ENCODE measurements around the gene VSIG2.
"Not testable (repeated sequence)": the region's sequence is repeated elsewhere in the genome, so short reads cannot be mapped to it uniquely, and the experiment has no call there.

Gene VSIG2, protein sequence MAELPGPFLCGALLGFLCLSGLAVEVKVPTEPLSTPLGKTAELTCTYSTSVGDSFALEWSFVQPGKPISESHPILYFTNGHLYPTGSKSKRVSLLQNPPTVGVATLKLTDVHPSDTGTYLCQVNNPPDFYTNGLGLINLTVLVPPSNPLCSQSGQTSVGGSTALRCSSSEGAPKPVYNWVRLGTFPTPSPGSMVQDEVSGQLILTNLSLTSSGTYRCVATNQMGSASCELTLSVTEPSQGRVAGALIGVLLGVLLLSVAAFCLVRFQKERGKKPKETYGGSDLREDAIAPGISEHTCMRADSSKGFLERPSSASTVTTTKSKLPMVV

DNA sequence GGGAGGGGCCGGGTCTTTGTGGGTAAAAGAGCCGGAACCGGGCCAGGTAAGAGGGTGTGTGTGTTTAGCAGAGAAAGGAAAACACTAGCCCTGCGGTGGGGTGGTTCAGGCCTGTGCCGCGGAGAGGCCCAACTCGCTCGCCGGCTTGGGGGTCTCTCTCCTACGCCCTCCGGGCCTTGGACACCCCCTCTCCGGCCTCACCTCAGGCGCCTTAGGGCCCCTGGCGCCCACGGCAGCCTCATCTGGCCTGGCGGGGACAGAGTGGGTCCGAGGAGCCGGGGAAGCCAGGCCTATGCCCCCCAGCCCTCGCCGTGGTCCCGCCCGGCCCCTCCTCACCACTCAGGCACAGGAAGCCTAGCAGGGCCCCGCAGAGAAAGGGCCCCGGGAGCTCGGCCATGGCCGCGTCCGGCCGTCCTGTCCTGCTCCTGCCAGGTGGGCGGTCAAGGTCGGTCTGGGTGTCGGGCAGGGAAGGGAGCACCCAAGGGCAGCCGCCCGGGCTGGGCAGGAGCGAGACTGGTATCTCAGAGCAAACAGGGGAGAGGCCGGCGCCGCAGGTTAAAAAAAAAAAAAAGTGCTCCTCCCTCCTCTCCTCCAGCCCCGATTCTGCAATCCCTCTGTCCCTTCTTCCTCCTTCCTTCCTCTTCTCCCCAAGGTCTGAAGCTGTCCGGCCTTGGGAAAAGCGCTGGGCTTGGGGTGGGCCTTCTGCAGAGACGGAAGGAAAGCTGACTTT lies at the start of gene VSIG2:
TSS of gene VSIG2 (minus strand) at position 515 of the 730 bp plus-strand sequence. CDS start at position 397, 118 bp downstream.
- no peak for DNase-seq

DNA sequence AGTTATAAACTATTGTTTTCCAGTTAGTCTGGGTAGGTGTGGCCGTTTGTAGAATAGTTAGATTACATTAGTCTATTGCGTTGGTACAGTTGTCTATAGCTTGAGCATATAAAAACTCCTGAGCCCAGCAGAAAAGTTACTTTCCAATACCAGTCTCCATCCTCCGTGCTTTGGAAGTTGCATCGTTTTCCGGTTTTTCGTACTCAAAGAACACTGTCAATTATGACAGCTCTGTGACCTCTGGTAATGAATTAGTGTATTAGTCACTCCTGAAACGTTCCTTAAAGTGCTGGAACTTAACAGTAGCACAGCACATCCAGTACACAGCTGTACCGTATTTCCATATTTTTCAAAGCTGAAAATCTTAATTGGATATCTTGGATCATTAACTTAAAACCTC lies 49.0 kb upstream of the VSIG2 start:
- DNase-seq = no peak

DNA sequence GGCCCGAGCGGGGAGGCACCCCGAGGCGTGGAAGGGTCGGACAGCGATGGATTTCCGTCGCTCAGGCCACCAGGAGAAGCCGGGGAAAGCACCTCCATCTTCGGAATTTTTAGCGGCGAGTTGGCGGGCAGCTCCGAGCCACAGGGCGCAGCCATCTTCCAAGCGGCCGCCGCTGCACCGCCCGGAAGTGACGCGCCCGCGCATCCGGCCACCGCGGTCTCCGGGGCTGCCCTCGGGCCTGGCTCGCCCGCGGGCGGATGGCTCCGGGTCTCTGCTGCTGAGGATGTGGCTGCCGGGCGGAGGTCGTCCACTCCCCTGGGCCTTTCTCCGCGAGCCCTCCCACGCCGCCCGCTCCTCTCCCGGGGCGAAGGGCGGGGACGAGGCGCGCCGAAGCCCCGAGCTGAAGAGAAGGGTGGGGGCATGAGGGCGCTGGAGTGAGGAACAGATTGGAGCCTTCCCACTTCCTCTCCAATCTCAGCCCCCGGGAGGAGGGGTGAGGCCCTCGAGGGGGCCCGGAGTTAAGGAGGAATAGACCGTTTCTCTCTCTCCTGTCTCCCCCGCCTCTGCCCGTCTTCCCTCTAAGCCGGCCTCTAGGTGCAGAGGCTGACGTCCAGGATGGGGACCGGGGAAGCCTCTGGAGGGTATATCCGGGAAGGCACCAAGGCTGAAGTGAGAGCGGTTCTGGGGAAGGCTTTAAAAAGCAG lies 48.3 kb upstream of the VSIG2 start, which contains the start of gene MSANTD2:
TSS of gene MSANTD2 (minus strand) at position 181 of the 704 bp plus-strand sequence. CDS start at position 155, 26 bp downstream.
- peak; percentile 83 for DNase-seq

DNA sequence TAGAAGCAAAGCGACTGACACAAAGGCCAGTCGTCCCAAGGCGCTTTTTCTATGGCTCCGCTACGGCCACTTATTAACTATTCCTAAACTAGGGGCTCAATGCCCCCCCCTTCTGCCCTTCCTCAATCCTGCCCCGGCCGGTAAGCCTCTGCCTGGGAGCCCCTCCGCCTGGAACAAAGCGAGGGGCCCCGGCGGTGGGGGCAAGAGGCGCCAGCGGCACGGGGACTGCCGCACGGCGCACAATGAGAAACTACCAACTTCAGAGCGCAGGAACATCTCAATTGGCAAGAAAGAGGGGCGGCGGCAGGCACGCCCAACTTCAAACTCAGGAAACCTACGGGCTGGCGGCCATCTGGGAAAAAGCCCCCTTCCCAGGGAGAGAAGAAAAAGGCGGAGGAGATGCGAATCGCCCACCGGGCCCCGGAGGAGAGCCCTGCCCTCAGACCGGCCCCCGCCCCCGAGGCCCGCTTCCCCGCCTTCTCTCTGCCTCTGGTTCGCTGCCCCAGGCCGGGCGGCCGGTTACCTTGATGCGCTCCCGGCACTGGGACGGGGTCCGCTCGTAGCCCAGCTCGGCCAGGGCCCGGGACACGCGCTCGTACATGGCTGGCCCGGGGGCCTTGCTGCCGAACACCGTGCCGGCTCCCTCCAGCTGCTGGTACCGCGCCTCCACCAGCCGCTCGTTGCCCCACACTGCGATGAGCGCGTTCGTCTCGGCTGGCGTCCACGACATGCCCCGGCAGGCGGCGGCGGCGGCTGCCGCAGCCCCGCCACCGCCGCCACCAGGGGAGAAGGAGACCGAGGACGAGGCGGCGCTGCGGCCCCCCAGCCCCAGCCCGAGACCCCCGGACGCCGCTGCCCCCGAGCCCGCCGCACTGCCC lies 47.5 kb upstream of the VSIG2 start:
- peak; percentile 36 for DNase-seq

DNA sequence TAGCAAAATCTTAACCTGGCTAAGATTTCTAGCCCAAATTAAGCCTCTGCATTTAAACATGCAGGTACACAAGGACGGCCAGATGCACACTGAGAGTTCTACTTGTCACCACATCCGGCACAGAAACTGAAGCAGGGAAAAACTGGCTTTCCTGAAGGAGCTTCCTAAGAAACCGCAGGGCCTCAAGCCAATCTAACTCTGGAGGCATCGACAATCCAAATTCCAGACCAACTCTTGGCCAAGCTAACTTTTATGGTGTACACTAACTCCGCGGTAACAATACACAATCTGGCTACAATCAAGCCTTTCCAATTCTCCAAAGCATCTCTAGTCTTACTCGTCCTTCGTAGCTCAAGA lies 46.9 kb upstream of the VSIG2 start:
- peak; percentile 13 for DNase-seq

DNA sequence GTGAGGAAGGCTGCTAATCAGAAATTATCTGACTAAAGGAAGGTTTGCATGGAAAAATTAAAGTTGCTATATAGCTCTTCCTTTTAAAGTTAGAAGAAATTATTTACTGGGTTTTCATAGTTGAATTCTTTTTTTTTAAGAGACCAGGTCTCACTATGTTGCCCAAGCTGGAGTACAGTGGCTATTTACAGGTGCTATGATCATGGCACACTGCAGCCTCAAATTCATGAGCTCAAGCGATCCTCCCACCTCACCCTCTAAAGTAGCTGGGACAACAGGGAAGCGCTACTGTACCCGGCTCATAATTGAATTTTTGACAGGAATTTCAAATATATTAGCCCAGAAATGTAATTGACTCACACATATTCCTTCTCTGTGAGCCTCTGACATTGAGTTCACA lies 44.3 kb upstream of the VSIG2 start:
- DNase-seq = no peak

DNA sequence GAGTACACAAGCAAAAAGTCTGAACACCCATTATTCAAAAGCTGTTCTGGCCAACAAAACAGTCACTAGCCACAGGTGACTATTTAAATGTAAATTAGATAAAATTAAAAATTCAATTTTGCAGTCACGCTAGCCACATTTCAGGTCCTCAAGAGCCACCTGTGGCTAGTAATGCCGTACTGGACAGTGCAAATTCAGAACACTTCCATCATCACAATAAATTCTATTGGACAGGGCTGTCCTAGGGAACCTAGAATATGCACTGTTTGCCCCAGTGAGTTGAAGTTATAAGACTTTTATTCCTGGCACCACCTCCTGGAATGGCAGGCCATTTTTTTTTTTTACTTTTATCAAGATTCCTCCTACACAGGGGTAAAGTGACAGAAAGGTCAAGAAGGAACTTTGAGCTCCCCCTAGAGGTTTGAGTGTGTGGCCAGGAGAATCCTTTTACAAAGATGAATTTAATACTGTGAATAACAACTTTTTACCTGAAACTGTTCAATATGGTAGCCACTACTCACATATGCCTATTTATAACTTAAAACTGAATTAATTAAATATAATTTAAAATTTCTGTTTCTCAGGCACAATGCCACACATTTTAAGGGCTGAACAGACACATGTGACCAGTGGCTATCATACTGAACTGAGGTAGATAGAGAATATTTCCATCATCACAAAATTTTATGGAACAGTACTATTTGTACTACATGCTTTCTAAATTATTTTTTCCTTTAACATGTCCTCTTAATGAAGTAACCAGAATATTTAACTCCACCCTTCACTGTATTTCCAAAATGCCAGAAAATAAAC lies 41.6 kb upstream of the VSIG2 start:
- DNase-seq = peak; percentile 69

DNA sequence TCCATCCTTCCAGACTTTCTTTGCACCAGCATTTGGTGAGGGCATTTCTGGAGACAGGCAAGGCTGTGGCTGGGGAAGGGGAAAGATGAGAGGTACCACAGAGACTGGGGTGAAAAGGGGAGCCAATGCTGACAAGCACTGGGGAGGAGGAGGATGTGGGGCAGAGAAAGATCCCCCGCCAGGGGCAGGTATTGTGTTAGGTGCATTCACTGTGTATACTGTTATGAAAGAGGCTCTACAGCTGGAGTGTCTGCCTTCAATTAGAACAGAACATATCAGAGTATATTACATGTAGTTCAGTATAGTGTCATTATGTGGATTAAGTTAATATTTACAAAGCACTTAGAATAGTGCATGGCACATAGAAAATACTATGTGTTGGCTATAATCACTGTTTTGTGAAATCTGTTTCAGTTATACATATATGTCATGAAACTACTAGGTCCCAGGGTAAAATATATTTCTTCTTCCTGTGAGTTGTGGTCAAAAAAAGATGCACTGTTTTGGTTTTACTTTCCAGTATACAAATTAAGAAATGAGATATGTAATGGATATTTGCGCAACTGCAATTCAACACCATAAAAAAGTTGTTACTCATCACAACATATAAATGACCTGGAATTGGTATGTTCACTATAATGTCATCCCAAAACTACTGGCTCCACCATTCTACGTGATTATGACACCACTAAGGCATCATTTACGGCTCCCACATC lies 39.7 kb upstream of the VSIG2 start:
- DNase-seq = no peak

DNA sequence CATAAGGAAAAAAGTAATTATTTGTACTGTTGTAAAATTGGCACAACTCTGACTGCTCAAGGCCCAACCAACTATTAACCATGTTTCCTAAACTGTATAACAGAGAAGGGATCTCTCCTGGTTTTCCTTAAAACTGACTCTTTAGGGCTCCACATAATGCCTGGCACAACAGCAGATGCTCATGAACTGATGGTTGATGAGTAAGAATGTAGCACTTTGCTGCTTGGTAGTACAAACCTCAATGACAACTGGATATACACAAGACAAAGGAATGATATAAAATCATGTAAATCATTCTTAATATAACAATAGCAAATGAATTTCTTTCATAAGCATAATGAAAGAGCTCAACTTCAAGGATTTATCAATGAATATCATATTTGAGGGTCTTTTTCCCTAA lies 36.5 kb upstream of the VSIG2 start:
- DNase-seq = no peak

DNA sequence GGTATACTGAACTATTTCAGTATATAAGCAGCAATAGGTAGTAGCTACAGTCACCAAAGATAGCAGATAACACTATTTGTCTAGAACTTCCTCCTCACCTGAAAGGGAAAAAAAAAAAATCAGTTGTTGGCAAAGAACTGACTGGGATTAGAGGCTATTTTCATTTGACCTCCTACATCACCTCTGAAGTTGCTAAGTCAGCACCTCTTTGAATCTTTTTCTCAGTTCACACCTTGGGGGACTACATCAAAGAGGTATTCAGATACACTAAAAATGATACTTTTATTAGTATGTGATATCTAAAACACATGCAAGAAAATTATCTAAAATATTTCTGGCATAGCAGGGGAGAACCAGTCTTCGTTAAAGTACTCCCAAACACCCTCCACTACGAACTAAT lies 32.0 kb upstream of the VSIG2 start:
- no peak for DNase-seq

DNA sequence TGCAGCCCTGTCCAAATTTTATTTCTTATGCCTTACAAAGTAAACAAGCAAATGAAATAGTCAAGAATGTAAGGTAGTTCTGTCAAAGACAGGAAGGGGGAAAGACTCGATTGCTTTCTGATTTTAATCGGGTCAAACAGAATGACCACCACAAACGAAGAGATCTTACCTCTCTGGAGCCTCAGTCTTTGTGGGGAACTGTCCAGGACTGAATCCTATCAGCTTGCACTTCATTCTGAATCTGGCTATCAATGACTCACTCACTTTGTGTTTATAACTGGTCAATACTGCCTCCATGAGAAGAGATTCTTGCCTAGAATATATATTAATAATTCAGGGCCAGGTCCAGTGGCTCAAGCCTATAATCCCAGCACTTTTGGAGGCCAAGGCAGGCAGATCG lies 30.9 kb upstream of the VSIG2 start:
- DNase-seq = no peak

DNA sequence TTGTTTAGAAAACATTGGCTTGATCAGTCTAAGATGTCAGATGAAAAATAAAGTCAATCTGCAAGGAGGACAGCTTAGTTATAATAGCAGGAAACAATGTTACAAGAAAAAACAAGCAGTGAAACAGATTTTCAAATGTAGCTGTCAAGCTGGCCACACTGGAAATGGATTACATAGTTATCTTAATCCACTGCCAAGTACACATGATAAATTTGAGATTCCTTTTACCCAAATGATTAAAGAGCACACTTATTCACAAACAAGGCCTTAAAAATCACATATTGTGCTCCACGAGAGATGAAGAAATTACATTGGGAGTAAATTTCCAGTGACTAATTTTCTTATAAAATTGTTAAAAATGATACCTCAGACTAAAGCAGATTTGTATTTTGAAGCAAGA lies 27.5 kb upstream of the VSIG2 start:
- DNase-seq = no peak

DNA sequence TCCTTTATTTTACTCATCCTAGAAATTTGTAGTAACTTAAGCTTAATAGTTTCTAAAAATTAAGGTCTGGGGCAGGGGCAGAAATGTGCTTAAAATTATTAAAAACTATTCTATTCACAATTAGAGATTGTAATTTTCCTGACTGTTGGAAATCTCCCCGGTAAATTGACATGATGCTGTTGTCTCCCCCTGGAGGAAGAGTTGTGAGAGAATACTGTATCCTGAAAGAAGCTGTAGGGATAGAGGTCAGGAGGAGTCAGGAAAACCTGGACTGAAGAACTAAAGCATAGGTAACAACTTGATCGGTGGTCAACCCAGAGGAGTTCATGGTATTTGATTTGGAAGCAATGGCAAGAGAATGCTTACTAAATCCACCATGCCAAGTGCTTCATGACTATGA lies 26.2 kb upstream of the VSIG2 start:
- no peak for DNase-seq

DNA sequence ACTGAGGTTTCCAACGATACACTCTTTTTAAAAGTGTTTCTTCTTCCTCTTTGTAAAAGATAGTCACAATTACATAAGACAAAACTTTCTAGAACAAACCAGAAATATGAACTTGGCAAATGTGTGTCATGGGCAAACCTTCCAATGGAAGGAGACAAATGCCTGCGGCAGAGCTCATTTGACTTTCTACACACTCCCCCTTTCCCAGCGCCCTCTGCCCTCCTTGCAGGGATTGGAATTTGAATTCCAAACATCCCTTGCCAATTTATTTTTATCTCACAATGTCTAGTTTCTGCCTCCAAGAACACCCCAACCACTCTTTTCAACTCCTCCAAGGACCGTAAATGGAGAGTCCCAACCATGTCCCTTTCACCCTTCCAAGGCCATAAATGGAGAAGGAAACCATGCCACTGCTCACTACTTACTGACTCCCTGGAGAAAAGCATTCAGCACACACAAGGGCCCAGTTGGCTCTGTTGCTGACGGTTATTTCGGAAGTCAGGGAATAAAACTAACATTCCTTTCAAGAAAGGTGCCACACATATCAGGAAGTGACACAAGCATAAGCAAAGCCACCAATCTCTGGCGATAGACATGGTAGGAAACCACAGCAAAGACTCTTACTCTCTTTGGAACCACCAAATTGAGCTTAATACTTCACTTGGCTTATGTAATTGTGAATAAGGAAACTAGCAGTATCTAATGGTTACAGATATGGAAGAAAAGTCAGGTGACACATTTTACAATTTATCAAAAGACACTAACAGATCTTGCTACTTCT lies 25.0 kb upstream of the VSIG2 start:
- peak; percentile 7 for DNase-seq

DNA sequence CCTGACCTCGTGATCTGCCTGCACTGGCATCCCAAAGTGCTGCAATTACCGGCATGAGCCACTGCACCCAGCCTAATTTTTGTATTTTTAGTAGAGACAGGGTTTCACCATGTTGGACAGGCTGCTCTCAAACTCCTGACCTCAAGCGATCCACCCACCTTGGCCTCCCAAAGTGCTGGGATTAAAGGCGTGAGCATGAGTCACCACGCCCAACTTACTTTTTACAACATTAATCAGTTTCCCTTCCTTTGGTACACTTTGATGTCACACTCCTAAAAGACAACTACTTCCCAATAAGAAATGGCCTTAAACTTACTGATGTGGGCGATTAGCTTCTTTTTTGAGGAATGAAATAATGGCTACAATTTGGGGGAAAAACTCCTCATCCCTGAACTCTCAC lies 18.9 kb upstream of the VSIG2 start:
- DNase-seq = not testable (repeated sequence)

DNA sequence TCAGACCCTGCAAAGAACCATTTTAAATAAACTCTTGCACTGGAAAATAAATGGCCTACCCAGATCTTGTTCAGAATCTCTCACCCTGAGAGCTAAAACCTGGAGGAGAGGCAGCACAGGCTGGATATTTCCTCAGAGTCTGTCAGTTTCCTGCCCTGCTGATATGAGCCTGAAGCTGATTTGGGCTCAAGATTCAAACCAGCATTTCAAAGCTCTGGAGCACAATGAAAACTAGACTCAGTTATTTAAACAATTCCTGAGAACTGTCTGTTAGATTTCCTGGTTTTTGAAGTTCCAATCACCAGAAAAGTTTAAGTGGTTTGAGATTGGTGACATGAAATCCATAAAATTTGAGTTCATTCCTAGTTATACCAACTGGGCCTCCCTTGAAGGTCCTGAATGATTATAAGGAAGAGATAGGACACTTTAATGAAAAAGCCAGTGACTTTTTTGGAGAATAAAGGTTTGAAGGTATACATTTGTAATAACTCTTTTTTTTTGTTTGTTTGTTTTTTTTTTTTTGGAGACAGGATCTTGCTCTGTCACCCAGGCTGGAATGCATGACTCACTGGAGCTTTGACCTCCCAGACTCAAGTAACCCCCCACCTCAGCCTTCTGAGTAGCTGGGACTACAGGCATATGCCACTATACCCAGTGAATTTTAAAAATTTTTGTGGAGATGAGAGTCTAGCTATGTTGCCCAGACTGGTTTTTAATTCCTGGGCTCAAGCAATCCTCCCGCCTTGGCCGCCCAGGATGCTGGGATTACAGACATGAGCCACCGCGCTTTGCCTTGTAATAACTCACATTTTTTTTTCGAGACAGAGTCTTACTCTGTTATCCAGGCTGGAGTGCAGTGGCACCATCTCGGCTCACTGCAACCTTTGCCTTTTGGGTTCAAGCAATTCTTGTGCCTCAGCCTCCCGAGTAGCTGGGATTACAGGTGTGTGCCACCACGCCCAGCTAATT lies 18.0 kb upstream of the VSIG2 start:
- no peak for DNase-seq

DNA sequence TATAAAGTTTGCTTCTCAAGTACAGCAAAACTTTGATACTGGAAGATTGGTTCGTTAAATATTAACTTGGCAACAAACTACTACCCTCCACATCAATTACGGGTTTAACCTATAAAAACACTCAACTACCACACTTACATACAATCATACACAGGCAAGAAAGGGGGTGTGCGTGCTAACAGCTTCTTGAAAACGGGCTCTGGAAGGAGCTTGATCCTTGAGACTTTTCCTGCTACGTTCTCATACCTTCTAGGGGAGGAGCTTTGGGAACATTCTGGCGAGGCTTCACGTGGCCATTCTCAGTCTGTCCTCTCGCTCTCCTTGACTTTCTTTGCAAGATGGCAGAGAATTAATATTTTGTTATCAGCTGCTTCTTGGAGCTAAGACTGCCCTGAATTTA lies 16.9 kb upstream of the VSIG2 start:
- no peak for DNase-seq

DNA sequence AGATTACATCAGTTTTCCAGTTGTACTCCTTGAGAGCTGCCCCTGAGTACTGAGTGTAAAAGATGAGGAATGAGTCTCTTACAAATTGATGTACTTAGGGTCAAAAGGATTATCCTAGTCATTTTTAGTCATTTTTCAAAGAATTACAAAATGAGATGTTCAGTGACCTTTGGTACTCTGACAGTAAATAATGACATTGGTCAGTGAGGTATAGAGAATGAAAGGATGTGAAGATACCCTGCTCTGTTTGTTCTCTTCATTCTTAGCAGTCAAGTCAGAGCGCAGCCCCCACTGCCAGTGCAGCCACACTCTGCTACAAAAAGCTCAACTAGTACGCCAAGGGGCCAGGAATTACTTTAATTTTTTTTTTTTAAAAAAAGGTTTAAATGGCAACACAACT lies 14.1 kb upstream of the VSIG2 start:
- no peak for DNase-seq
